SH-SY5Y (cell line): ENCODE results near the gene ENTREP3.

Source experiments
- GATA2 ChIP-seq: IDR thresholded peaks from 2 replicates; pipeline ENCODE4 v1.6.1; 2011; ENCODE audit warnings: mild to moderate bottlenecking, low read depth, low read length
- GATA3 ChIP-seq: IDR thresholded peaks from 2 replicates; pipeline ENCODE4 v1.6.1; 2011; ENCODE audit warnings: low read depth, mild to moderate bottlenecking, low read length, moderate library complexity

DNA sequence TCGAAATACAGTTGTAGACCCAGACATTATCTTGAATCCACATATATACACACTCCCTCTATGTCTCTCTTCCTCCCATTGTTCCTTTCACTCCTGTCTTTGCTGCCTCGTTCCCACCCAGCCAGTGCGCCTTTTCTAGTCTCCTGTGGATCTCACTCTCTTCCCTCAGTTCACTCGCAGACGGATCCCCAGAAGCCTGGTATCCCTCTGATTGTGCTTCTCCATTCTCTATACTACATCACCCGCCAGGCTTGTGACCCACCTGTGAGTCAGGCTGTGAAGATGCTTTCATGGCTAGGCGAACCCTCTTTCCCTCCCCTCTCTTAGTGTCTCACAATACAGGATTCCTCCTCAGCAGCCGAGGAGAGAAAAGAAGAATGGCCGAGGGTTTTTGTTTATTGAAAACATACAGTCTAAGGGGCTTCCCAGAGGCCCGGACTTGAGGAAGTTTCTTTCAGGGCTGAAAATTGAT lies 23.4 kb upstream of the ENTREP3 start:
- no peak for TF ChIP-seq GATA3
- TF ChIP-seq GATA2, result no peak
